COLO829 (cell line): ENCODE measurements around the gene SOX18.

Experiments
- DNase-seq: peaks from one replicate; pipeline ENCODE4 v3.0.0; 2012; ENCODE audit warnings: low spot score

The SOX18 gene

GRCh38 chr20:64080013-64080812, 30.8 kb upstream of the SOX18 start, which contains the start of gene OPRL1:
TSS of gene OPRL1 (plus strand) at chr20:64080082. CDS start at chr20:64092721, 12,639 bp downstream.
- no peak for DNase-seq

GRCh38 chr20:64079273-64080012, 30.0 kb upstream of the SOX18 start, which contains the start of gene RGS19:
TSS of gene RGS19 (minus strand) at chr20:64079518. CDS start at chr20:64076886, 2,632 bp downstream.
- no peak for DNase-seq

GRCh38 chr20:64078934-64079272, 29.5 kb upstream of the SOX18 start:
- DNase-seq = no peak

- no peak for DNase-seq
Observed at GRCh38 chr20:64077876-64078551, 28.6 kb upstream of the SOX18 start.

GRCh38 chr20:64077541-64077875, 28.1 kb upstream of the SOX18 start:
- DNase-seq = no peak

GRCh38 chr20:64077094-64077493, 27.7 kb upstream of the SOX18 start:
- no peak for DNase-seq

DNA sequence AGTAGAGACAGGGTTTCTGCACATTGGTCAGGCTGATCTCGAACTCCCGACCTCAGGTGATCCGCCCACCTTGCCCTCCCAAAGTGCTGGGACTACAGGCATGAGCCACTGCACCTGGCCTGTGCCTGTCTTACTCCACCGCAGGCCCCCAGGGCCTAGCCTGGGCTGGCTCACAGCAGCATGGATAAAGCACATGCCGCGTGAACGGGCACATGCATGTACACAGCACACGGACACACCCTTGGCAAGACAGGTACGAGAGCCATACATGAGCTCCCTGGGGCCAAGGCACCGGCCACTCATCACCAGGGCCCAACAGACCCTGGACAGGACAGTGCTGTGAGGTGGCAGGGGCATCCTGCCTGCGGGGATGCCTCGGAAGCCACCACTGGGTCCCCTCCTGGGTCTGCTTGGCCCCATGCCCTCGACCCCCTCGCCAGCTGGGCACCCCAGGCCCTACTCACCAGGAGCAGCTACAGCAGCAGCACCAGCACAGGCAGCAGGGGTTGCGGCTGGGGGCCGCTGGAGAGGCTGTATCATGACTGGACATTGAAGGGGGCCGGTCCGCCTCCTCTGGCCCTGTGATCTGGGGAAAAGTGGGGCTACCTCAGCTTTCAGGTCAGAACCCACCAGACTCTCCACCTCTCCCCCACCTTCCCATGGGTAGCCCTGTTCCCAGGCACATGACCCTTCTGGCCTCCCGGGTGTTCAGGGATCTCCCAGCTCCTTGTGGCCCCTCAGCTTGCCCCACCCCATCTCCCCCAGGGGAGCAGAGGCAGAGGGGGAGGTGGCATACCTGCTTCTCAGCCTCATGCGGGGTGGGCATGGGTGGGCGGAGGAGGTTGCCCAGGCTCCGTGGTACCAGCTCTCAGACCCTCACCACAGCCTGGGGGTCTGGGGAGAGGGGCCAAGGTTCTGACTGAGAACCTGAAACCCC, 26.9 kb upstream of the SOX18 start:
- DNase-seq = no peak

GRCh38 chr20:64075556-64075955, 26.1 kb upstream of the SOX18 start:
- no peak for DNase-seq

DNA sequence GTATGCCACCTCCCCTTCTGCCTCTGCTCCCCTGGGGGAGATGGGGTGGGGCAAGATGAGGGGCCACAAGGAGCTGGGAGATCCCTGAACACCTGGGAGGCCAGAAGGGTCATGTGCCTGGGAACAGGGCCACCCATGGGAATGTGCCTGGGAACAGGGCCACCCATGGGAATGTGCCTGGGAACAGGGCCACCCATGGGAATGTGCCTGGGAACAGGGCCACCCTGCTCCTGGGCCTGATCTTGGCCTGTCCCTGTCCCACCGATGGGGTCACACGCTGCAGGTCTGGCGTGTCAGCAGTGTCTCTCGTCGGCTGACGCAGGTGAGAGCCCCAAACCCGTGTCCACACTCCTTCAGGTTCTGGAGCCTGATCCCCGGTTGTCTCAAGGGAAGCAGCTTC, 25.5 kb upstream of the SOX18 start:
- no peak for DNase-seq

- DNase-seq = no peak
Observed at GRCh38 chr20:64074184-64074789, 24.8 kb upstream of the SOX18 start.

DNA sequence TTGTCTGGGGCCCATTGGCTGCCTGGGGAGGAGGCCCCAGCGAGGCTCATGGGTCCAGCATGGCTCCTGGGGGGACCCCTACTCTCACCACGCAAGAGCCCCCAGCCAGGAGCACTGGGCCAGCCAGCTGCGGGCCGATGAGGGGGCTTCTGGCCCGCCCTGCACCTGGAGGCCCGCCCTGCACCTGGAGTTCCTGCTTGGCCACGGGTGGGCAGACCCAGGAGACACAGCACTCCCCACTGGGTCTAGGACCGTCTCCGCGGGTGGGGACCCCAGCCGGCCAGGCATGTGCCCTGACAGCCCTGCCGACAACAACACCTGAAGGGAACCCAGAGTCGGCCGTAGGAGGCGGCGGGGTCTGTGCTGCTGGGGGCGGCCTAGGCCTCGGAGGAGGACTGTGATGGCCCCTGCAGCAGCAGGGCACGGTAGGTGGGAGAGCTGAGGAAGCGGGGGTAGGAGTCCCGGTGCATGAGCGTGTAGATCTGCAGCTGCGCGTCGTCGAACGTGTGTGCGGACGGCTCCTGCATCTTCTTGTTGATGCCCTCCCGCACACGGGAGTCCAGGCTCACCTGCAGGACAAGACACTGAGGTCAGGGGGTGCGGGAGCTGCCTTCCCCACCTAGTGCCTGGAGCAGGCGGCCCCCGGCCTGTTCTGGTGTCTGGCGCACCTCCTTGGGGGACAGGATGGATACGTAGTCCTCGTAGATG, 24.2 kb upstream of the SOX18 start:
- no peak for DNase-seq

- no peak for DNase-seq
Observed at GRCh38 chr20:64072498-64073063, 23.1 kb upstream of the SOX18 start.

DNA sequence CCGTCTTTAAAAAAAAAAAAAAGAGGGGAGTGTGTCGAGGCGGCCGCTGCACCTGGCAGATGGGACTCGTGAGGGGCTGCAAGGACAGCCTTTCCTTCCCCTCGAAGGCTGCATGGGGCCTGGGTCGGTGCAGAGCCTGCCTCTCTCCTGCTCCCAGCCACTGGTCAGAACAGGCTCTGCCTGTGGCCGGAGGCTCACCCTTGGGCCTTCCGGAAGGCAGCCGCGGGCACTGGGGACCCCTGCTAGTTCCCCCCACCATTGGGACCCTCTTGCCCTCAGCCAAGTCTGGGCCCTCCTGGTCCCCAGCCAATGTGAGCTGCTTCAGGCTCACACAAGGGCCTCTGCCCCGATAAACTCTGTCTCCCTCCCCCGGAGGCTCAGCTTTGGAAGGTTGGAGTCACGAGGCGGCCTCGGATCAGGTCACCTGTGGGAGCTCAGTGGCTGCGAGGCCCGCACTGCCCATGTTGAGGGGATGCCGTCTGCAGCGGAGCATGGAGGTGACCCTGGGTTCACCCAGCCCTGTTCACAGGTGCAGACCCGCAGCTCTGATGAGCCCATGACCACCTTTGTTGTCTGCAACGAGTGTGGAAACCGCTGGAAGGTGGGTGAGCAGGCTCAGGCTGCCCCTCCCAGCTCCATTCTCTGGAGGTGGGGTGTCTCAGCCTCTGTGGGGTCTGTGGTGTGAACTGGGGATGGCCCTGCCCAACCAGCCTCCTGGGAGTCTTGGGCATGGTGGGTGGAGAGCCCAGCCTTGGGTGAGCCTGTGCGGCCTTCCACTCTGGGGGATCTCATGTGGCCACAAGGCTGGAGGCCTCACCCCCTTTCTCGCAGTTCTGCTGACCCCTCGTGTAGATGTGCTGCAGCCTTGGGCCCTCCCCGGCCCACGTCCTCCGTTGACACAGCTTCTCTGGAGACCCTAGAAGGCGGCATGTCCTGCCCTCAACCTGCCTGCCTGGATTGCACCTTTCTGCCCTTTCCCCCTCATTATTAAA, 22.2 kb upstream of the SOX18 start:
- no peak for DNase-seq

DNA sequence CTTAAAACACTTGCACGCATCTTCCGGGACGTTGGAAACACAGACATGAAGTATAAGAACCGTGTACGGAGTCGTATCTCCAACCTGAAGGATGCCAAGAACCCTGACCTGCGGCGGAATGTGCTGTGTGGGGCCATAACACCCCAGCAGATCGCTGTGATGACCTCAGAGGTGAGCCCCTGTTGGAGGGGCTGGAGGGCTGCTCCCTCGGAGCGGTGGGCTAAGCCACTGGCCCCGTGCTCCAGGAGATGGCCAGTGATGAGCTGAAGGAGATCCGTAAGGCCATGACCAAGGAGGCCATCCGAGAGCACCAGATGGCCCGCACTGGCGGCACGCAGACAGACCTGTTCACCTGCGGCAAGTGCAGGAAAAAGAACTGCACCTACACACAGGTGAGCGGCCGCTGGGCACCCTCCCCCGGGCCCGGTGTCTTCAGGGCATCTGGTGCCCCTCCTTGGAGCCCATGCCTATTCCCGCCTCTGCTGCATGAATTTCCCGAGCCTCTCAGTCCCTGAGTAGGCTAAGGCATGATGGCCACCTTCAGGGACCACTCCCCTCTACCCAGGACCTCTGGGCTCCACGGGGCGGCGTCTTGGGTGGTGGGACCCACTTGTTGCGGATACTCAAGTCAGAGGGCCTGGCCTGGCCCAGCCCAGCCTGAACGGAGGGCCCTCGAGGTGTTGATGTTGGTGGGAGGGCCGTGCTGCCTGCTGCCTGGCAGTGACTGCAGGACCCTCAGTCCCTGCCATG, 21.0 kb upstream of the SOX18 start:
- no peak for DNase-seq

GRCh38 chr20:64069614-64070243, 20.3 kb upstream of the SOX18 start:
- peak; percentile 53 for DNase-seq

DNA sequence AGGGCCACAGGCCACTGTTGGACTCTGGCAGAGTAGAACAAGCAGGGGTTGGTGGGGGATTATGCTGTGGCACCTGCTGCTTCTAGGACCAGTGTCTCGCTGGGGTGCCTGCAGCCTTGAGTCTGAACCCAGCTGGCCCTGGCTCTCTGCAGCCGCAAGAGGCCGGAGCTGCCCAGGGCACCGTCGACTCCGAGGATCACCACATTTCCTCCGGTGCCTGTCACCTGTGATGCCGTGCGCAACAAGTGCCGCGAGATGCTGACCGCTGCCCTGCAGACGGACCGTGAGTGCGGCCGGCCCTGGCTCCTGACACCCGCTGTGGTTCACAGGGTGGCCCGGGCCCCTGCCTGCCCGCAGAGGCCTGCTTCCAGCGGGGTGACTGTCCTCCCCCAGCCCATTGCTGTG, 19.8 kb upstream of the SOX18 start:
- no peak for DNase-seq

DNA sequence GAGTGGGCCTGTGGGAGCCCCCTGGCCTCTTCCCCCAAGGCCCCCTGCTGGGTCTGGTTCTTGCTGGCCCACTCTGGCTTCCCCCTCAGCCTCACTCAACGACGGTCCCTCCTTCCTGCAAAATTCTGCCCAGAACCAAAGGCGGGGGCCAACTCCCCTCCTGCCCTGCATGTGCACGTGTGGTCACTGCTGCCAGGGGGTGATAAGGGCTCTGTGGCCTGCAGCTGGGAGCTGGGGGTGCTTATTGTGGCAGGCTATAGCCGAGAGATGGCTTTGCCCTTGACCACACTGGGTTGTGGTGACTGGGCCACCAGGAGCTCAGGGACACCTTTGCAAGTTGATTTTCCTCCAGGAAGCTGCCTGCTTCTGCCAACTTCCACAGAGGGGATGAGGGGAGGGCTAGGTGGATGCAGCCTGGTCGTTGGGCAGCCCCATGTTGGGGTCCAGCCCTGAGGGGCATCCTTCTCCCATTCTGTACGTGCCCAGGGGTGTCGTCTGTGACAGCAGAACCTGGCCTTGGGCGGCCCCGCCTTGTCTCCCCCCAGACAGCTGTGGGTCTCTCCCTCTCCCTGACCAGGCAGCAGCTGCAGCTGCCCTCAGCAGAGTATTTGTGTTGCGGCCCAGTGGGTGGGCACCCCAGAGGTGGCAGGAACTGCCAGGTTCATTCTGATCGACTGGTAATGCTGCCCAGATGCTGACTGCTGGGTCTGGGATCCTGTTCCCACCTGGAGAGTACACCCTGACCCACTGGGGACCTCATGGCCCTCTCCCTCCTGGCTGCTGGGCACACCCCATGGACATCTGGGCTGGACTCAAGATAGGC, 19.2 kb upstream of the SOX18 start:
- no peak for DNase-seq
